SK-N-SH treated with all-trans-retinoic acid at 6 μM for 48 hours (cell line): ENCODE data around the gene CHRM4.
A peak's percentile ranks its signal among the peaks of the same experiment; 100 is the strongest.

Experiments used
- ATAC-seq: fragments of 200-7000 bp; cut with Tn5 transposase; 3 replicates; pipeline ENCODE4 v1.9.1; 2020; ENCODE audit warnings: mild to moderate bottlenecking, moderate library complexity
- ARNTL ChIP-seq: fragments of 450-650 bp; formaldehyde crosslinking; IDR thresholded peaks from 2 replicates; pipeline ENCODE4 v1.5.0; 2020; ENCODE audit warnings: low read depth, mild to moderate bottlenecking, moderate library complexity, borderline replicate concordance
- BACH2 ChIP-seq: fragments of 250-450 bp; sonication (Bioruptor Pico); IDR thresholded peaks from 2 replicates; pipeline ENCODE4 v1.9.0; 2021; ENCODE audit warnings: mild to moderate bottlenecking, borderline replicate concordance
- CREB5 ChIP-seq: fragments of 250-450 bp; sonication (Bioruptor Pico); IDR thresholded peaks from 2 replicates; pipeline ENCODE4 v1.5.1; 2020; ENCODE audit warnings: low read depth, mild to moderate bottlenecking, moderate library complexity
- CSDC2 ChIP-seq: fragments of 250-450 bp; sonication (Bioruptor Pico); IDR thresholded peaks from 2 replicates; pipeline ENCODE4 v1.5.0; 2020; ENCODE audit warnings: mild to moderate bottlenecking, moderate library complexity
- CSRNP3 ChIP-seq: fragments of 250-450 bp; sonication (Bioruptor Pico); IDR thresholded peaks from 2 replicates; pipeline ENCODE4 v1.5.1; 2021; ENCODE audit warnings: mild to moderate bottlenecking, moderate library complexity
- ESRRG ChIP-seq: fragments of 250-450 bp; sonication (Bioruptor Pico); IDR thresholded peaks from 2 replicates; pipeline ENCODE4 v1.6.1; 2021; ENCODE audit warnings: mild to moderate bottlenecking
- GLIS3 ChIP-seq: fragments of 250-450 bp; sonication (Bioruptor Pico); IDR thresholded peaks from 2 replicates; pipeline ENCODE4 v1.5.0; 2020; ENCODE audit warnings: mild to moderate bottlenecking, moderate library complexity
- ISL1 ChIP-seq: fragments of 250-450 bp; sonication (Bioruptor Pico); IDR thresholded peaks from 2 replicates; pipeline ENCODE4 v2.1.2; 2022; ENCODE audit warnings: mild to moderate bottlenecking, moderate library complexity
- OSR1 ChIP-seq: fragments of 250-450 bp; sonication (Bioruptor Pico); IDR thresholded peaks from 2 replicates; pipeline ENCODE4 v1.8.0; 2022; ENCODE audit warnings: moderate library complexity, mild to moderate bottlenecking, inconsistent platforms
- PATZ1 ChIP-seq: fragments of 250-450 bp; sonication (Bioruptor Pico); IDR thresholded peaks from 2 replicates; pipeline ENCODE4 v1.8.0; 2020; ENCODE audit warnings: mild to moderate bottlenecking, moderate library complexity, borderline replicate concordance
- POU6F1 ChIP-seq: fragments of 250-450 bp; sonication (Bioruptor Pico); IDR thresholded peaks from 2 replicates; pipeline ENCODE4 v1.8.0; 2021; ENCODE audit warnings: low read depth, mild to moderate bottlenecking, moderate library complexity, borderline replicate concordance
- PPARA ChIP-seq: fragments of 250-450 bp; sonication (Bioruptor Pico); IDR thresholded peaks from 2 replicates; pipeline ENCODE4 v1.5.0; 2020; ENCODE audit warnings: mild to moderate bottlenecking, borderline replicate concordance
- RARB ChIP-seq: fragments of 250-450 bp; sonication (Bioruptor Pico); IDR thresholded peaks from 2 replicates; pipeline ENCODE4 v1.8.0; 2021; ENCODE audit warnings: mild to moderate bottlenecking, moderate library complexity
- SNAI2 ChIP-seq: fragments of 250-450 bp; sonication (Bioruptor Pico); IDR thresholded peaks from 2 replicates; pipeline ENCODE4 v1.5.0; 2020; ENCODE audit warnings: mild to moderate bottlenecking, moderate library complexity
- TOX ChIP-seq: fragments of 250-450 bp; sonication (Bioruptor Pico); IDR thresholded peaks from 2 replicates; pipeline ENCODE4 v1.8.0; 2021; ENCODE audit warnings: mild to moderate bottlenecking, moderate library complexity, borderline replicate concordance
- ZC3H10 ChIP-seq: fragments of 250-450 bp; sonication (Bioruptor Pico); IDR thresholded peaks from 2 replicates; pipeline ENCODE4 v1.5.1; 2021; ENCODE audit warnings: mild to moderate bottlenecking, moderate library complexity
- ZFP3 ChIP-seq: fragments of 250-450 bp; sonication (Bioruptor Pico); IDR thresholded peaks from 2 replicates; pipeline ENCODE4 v1.5.0; 2020; ENCODE audit warnings: mild to moderate bottlenecking, moderate library complexity
- ZFP30 ChIP-seq: fragments of 450-650 bp; formaldehyde crosslinking; IDR thresholded peaks from 2 replicates; pipeline ENCODE4 v1.5.0; 2022; ENCODE audit warnings: mild to moderate bottlenecking, moderate library complexity
- ZNF565 ChIP-seq: fragments of 450-650 bp; formaldehyde crosslinking; conservative IDR thresholded peaks from 2 replicates; pipeline ENCODE4 v1.5.0; 2020; ENCODE audit warnings: low read depth, mild to moderate bottlenecking, moderate library complexity
- ZNF70 ChIP-seq: fragments of 450-650 bp; formaldehyde crosslinking; IDR thresholded peaks from 2 replicates; pipeline ENCODE4 v1.5.0; 2020; ENCODE audit warnings: mild to moderate bottlenecking, moderate library complexity
- ZNF8 ChIP-seq: fragments of 450-650 bp; formaldehyde crosslinking; IDR thresholded peaks from 2 replicates; pipeline ENCODE4 v1.5.0; 2020; ENCODE audit warnings: mild to moderate bottlenecking, moderate library complexity
- TF ChIP-seq, protein P1 (sequence below): fragments of 250-450 bp; sonication (Bioruptor Pico); IDR thresholded peaks from 2 replicates; pipeline ENCODE4 v1.5.0; 2020; ENCODE audit warnings: mild to moderate bottlenecking, moderate library complexity

Gene CHRM4

DNA sequence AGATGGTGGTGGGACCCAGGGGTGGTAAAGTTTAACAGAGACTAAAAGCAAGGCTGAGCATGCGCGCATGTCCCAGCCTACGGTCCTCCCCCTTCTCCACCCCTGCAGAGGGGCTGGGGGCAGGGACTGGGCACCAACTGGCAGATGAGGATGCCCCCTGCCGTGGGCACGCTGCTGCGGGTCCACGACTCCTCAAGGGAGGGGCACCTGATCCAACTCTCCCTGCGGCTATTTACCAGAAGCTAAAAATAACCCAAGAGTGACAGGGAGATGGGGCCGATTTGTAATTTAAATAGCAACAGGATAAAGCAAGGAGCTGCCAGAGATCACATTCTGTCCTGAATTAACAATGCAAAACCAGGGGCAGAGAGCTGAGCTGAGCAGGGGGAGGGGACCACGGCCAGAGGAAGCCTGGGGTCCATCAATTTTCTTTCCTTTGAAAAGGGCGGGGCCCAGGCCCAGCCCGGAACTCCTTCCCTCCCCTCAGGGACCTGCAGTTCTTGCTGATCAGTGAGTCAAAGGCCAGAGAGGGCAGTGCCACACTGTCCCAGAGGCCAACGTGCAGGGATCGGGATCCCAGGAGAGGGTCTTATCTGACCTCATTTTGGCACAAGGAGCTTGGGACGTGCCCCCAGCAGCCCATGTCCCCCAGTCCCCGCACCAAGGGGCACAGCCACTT, 52.4 kb downstream of the CHRM4 start:
- ATAC-seq: peak; percentile 21; the same call in 2 of the 3 replicates
- TF ChIP-seq, protein P1, sequence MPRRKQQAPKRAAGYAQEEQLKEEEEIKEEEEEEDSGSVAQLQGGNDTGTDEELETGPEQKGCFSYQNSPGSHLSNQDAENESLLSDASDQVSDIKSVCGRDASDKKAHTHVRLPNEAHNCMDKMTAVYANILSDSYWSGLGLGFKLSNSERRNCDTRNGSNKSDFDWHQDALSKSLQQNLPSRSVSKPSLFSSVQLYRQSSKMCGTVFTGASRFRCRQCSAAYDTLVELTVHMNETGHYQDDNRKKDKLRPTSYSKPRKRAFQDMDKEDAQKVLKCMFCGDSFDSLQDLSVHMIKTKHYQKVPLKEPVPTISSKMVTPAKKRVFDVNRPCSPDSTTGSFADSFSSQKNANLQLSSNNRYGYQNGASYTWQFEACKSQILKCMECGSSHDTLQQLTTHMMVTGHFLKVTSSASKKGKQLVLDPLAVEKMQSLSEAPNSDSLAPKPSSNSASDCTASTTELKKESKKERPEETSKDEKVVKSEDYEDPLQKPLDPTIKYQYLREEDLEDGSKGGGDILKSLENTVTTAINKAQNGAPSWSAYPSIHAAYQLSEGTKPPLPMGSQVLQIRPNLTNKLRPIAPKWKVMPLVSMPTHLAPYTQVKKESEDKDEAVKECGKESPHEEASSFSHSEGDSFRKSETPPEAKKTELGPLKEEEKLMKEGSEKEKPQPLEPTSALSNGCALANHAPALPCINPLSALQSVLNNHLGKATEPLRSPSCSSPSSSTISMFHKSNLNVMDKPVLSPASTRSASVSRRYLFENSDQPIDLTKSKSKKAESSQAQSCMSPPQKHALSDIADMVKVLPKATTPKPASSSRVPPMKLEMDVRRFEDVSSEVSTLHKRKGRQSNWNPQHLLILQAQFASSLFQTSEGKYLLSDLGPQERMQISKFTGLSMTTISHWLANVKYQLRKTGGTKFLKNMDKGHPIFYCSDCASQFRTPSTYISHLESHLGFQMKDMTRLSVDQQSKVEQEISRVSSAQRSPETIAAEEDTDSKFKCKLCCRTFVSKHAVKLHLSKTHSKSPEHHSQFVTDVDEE (CRISPR knock-in tag): no peak
- no peak for TF ChIP-seq CSDC2 (CRISPR knock-in tag)
- TF ChIP-seq ESRRG (CRISPR knock-in tag): no peak
- TF ChIP-seq CREB5: no peak
- no peak for TF ChIP-seq ZNF565 (CRISPR knock-in tag)
- no peak for TF ChIP-seq ARNTL
- TF ChIP-seq ZFP3 (CRISPR knock-in tag): no peak
- no peak for TF ChIP-seq PPARA (CRISPR knock-in tag)
- no peak for TF ChIP-seq TOX (CRISPR knock-in tag)
- TF ChIP-seq ISL1 (CRISPR knock-in tag): no peak
- no peak for TF ChIP-seq POU6F1 (CRISPR knock-in tag)
- TF ChIP-seq GLIS3 (CRISPR knock-in tag): no peak
- TF ChIP-seq ZFP30 (CRISPR knock-in tag): no peak
- no peak for TF ChIP-seq PATZ1 (CRISPR knock-in tag)
- no peak for TF ChIP-seq BACH2 (CRISPR knock-in tag)
- TF ChIP-seq OSR1 (CRISPR knock-in tag): no peak
- no peak for TF ChIP-seq RARB (CRISPR knock-in tag)
- TF ChIP-seq ZNF70: no peak
- TF ChIP-seq CSRNP3 (CRISPR knock-in tag): no peak
- TF ChIP-seq ZC3H10 (CRISPR knock-in tag): no peak

GRCh38 chr11:46338636-46338987, 53.0 kb downstream of the CHRM4 start:
- no peak; the same call in 2 of the 3 replicates for ATAC-seq
- TF ChIP-seq, protein P1 (CRISPR knock-in tag): no peak
- TF ChIP-seq BACH2 (CRISPR knock-in tag): no peak
- no peak for TF ChIP-seq ZFP30 (CRISPR knock-in tag)
- TF ChIP-seq ZFP3 (CRISPR knock-in tag): no peak
- TF ChIP-seq ZNF565 (CRISPR knock-in tag): no peak
- no peak for TF ChIP-seq GLIS3 (CRISPR knock-in tag)
- TF ChIP-seq RARB (CRISPR knock-in tag): no peak
- no peak for TF ChIP-seq CSRNP3 (CRISPR knock-in tag)
- TF ChIP-seq OSR1 (CRISPR knock-in tag): no peak
- no peak for TF ChIP-seq SNAI2 (CRISPR knock-in tag)
- TF ChIP-seq ZC3H10 (CRISPR knock-in tag): no peak
- TF ChIP-seq ZNF8 (CRISPR knock-in tag): no peak
- no peak for TF ChIP-seq POU6F1 (CRISPR knock-in tag)
- TF ChIP-seq ISL1 (CRISPR knock-in tag): no peak
- TF ChIP-seq ARNTL: no peak
